SK-N-SH (cell line): Measurements from ENCODE around the gene SLC2A8. TPM values are rescaled to one million over a fixed set of nuclear protein-coding genes. Genes with fewer than 3 reads are reported as not detected.

Experiments used
- CTCF ChIA-PET: fragments of 300-600, 350-600 bp; formaldehyde crosslinking; extraction: SDS; loops from one replicate; lab custom pipeline; 2021; lab: Yijun Ruan, JAX
- POLR2A ChIA-PET: fragments of 350-600 bp; sonication (Branson Sonifier 250); formaldehyde crosslinking; extraction: SDS; loops from one replicate; lab custom pipeline; 2020; ENCODE audit warnings: antibody characterized with exemption, inconsistent platforms; lab: Yijun Ruan, JAX
- DNase-seq: peaks from one replicate; pipeline ENCODE4 v3.0.0; 2012
- H2AFZ ChIP-seq: fragments of 200-600 bp; sonication (generic); 2 replicates; pipeline ENCODE4 v1.8.1; 2016; ENCODE audit warnings: antibody characterized with exemption, mild to moderate bottlenecking, low read depth
- H3F3A ChIP-seq: fragments of 200-600 bp; sonication (generic); replicated peaks from 2 replicates; pipeline ENCODE3; 2016; ENCODE audit warnings: antibody characterized with exemption, mild to moderate bottlenecking; ENCODE audit not compliant: insufficient read depth
- H3K27ac ChIP-seq, 2 experiments: fragments of 200-500 bp in 1 of 2; fragments of 200-600 bp in 1 of 2; sonication (Bioruptor generic) in 1 of 2; sonication (generic), shearing (Covaris generic) in 1 of 2; 2 replicates each; pipeline versions ENCODE4 v1.5.1 to v1.6.1; 2014 to 2016; ENCODE audit warnings: low read depth in 2 of 2, inconsistent platforms in 1 of 2, low read length in 1 of 2, mild to moderate bottlenecking in 1 of 2, mixed read lengths in 1 of 2
- H3K27me3 ChIP-seq: fragments of 200-600 bp; sonication (generic), shearing (Covaris generic); 2 replicates; pipeline ENCODE4 v1.6.1; 2016; ENCODE audit warnings: mixed run types; ENCODE audit not compliant: insufficient read depth
- H3K36me3 ChIP-seq, 2 experiments: fragments of 200-500 bp in 1 of 2; fragments of 200-600 bp in 1 of 2; sonication (Bioruptor generic) in 1 of 2; sonication (generic) in 1 of 2; replicated peaks in 1 of 2; 2 replicates each; pipeline versions ENCODE3 to v1.5.1; 2014 to 2016; ENCODE audit warnings: low read length in 1 of 2, mild to moderate bottlenecking in 1 of 2; ENCODE audit not compliant: insufficient read depth in 2 of 2, control insufficient read depth in 1 of 2
- H3K4me1 ChIP-seq, 2 experiments: fragments of 200-500 bp in 1 of 2; fragments of 200-600 bp in 1 of 2; sonication (Bioruptor generic) in 1 of 2; sonication (generic), shearing (Covaris generic) in 1 of 2; 2 replicates each; pipeline versions ENCODE4 v1.5.1 to v1.6.1; 2014 to 2016; ENCODE audit warnings: low read depth in 1 of 2, low read length in 1 of 2, mixed run types in 1 of 2; ENCODE audit not compliant: insufficient read depth in 2 of 2, control insufficient read depth in 1 of 2
- H3K4me2 ChIP-seq: fragments of 200-600 bp; sonication (generic), shearing (Covaris generic); 2 replicates; pipeline ENCODE4 v1.6.1; 2017; ENCODE audit warnings: mixed run types
- H3K4me3 ChIP-seq, 2 experiments: fragments of 200-500 bp in 1 of 2; fragments of 200-600 bp in 1 of 2; sonication (Bioruptor generic) in 1 of 2; sonication (generic), shearing (Covaris generic) in 1 of 2; 2 replicates each; pipeline versions ENCODE4 v1.5.1 to v1.8.1; 2014 to 2016; ENCODE audit warnings: low read depth in 2 of 2, inconsistent platforms in 1 of 2, low read length in 1 of 2, mild to moderate bottlenecking in 1 of 2, mixed read lengths in 1 of 2, moderate library complexity in 1 of 2
- H3K79me2 ChIP-seq: fragments of 200-600 bp; sonication (generic); 2 replicates; pipeline ENCODE4 v1.8.1; 2017; ENCODE audit warnings: mild to moderate bottlenecking; ENCODE audit not compliant: insufficient read depth
- H3K9ac ChIP-seq: fragments of 200-600 bp; sonication (generic); 2 replicates; pipeline ENCODE4 v1.6.1; 2017; ENCODE audit warnings: mixed run types
- H3K9me2 ChIP-seq: fragments of 200-600 bp; sonication (generic); 2 replicates; pipeline ENCODE4 v1.6.1; 2017; ENCODE audit warnings: mixed run types
- H3K9me3 ChIP-seq: fragments of 200-600 bp; sonication (generic); 2 replicates; pipeline ENCODE4 v1.6.1; 2017; ENCODE audit warnings: mixed run types, mild to moderate bottlenecking, moderate library complexity
- H4K20me1 ChIP-seq: fragments of 200-600 bp; sonication (generic); 2 replicates; pipeline ENCODE4 v1.6.1; 2017; ENCODE audit warnings: mild to moderate bottlenecking, mixed run types; ENCODE audit not compliant: insufficient read depth
- CTCF ChIP-seq: fragments of 200-600 bp; sonication (generic); IDR thresholded peaks from 2 replicates; pipeline ENCODE4 v1.6.1; 2017; ENCODE audit warnings: antibody characterized with exemption, mild to moderate bottlenecking, moderate library complexity
- EP300 ChIP-seq, 2 experiments: IDR thresholded peaks; 2 replicates each; pipeline versions ENCODE4 v1.4.0 to v1.6.1; 2012; ENCODE audit warnings: borderline replicate concordance in 1 of 2, low read depth in 1 of 2, low read length in 1 of 2
- FOSL2 ChIP-seq: IDR thresholded peaks from 2 replicates; pipeline ENCODE4 v1.4.0; 2012; ENCODE audit warnings: low read depth, mild to moderate bottlenecking, moderate library complexity, borderline replicate concordance
- FOXM1 ChIP-seq: IDR thresholded peaks from 2 replicates; pipeline ENCODE4 v1.4.0; 2012; ENCODE audit warnings: low read depth, mild to moderate bottlenecking
- GABPA ChIP-seq: IDR thresholded peaks from 2 replicates; pipeline ENCODE4 v1.4.0; 2012; ENCODE audit warnings: low read depth, mild to moderate bottlenecking
- IRF3 ChIP-seq: fragments of 150-350 bp; IDR thresholded peaks from 2 replicates; pipeline ENCODE4 v1.6.1; 2016; ENCODE audit warnings: mild to moderate bottlenecking, low read depth, low read length
- MAX ChIP-seq: IDR thresholded peaks from 2 replicates; pipeline ENCODE4 v1.4.0; 2012; ENCODE audit warnings: low read depth
- MXI1 ChIP-seq: IDR thresholded peaks from 2 replicates; pipeline ENCODE4 v1.6.1; 2012; ENCODE audit warnings: mild to moderate bottlenecking, low read depth, low read length, improper control_type of control experiment
- NRF1 ChIP-seq: IDR thresholded peaks from 2 replicates; pipeline ENCODE4 v1.6.1; 2012; ENCODE audit warnings: low read depth, mild to moderate bottlenecking, low read length
- POLR2AphosphoS5 ChIP-seq: IDR thresholded peaks from 2 replicates; pipeline ENCODE4 v1.6.1; 2012; ENCODE audit warnings: low read depth, low read length
- RAD21 ChIP-seq: IDR thresholded peaks from 2 replicates; pipeline ENCODE4 v1.6.1; 2012; ENCODE audit warnings: mild to moderate bottlenecking, low read length
- RCOR1 ChIP-seq: fragments of 150-350 bp; IDR thresholded peaks from 2 replicates; pipeline ENCODE4 v1.6.1; 2017; ENCODE audit warnings: antibody characterized with exemption, low read length
- RFX5 ChIP-seq: IDR thresholded peaks from 2 replicates; pipeline ENCODE4 v1.6.1; 2012; ENCODE audit warnings: mild to moderate bottlenecking, improper control_type of control experiment, low read length
- RXRA ChIP-seq: IDR thresholded peaks from 2 replicates; pipeline ENCODE4 v1.4.0; 2012; ENCODE audit warnings: low read depth, mild to moderate bottlenecking, borderline replicate concordance
- TAF1 ChIP-seq: IDR thresholded peaks from 2 replicates; pipeline ENCODE4 v1.6.1; 2012; ENCODE audit warnings: low read depth, mild to moderate bottlenecking, low read length, moderate library complexity, borderline replicate concordance
- TEAD4 ChIP-seq: IDR thresholded peaks from 2 replicates; pipeline ENCODE4 v1.4.0; 2012; ENCODE audit warnings: mild to moderate bottlenecking, borderline replicate concordance; ENCODE audit not compliant: insufficient read depth
- USF2 ChIP-seq: fragments of 150-350 bp; IDR thresholded peaks from 2 replicates; pipeline ENCODE4 v1.6.1; 2017; ENCODE audit warnings: antibody characterized with exemption, low read length, low read depth, borderline replicate concordance
- WGBS: methylation state at CpG from one replicate; pipeline ENCODE4 v1.1.6; 2017; ENCODE audit warnings: low lambda C conversion rate; 5-methylcytosine and 5-hydroxymethylcytosine counted together
- polyA plus RNA-seq, 3 experiments: library from polyadenylated mRNA; depleted of rRNA; stranded (reverse); fragments of >200 nt; gene quantifications; 2 replicates each; pipeline ENCODE4 v1.2.3, GENCODE V29; 2012

The SLC2A8 gene
- polyA plus RNA-seq, 1 of the 3 experiments (the other 2 are of a cell fraction): 15.1 TPM

GRCh38 chr9:127384016-127384730 is 12.8 kb upstream of the SLC2A8 start:
- H3K9ac ChIP-seq: no peak overlapping the region
- peaks cover 0 to 9% of the 10 kb centered on the region in 2 experiments; a peak in 2 of 4 replicates for H3K4me1 ChIP-seq
- no peaks in the 10 kb centered on the region; the same call in 1 of the 2 replicates for H4K20me1 ChIP-seq
- TF ChIP-seq TEAD4 (no peak), GABPA (no peak), RCOR1 (no peak), RFX5 (no peak), TAF1 (no peak), NRF1 (no peak), MAX (no peak), CTCF (no peak), FOSL2 (no peak), IRF3 (no peak), EP300 (IDR thresholded peaks at IDR 0.05; ENCODE audit: borderline replicate concordance in 1 of 2, low read depth in 1 of 2, low read length in 1 of 2) (no peak), RXRA (no peak), USF2 (no peak), RAD21 (no peak), MXI1 (no peak), FOXM1 (no peak), POLR2AphosphoS5 (no peak)
- no peak for DNase-seq
- ChIA-PET CTCF (no interaction called here), POLR2A (no interaction called here)
- H3K36me3 ChIP-seq: no peaks in the 10 kb centered on the region
- no peak overlapping the region for H3K4me2 ChIP-seq
- WGBS: 85% methylated on average over 11 of the region's 11 CpGs
- H3F3A ChIP-seq: peaks cover 22% of the 10 kb centered on the region
- H3K27me3 ChIP-seq: no peaks in the 10 kb centered on the region
- no peak overlapping the region for H3K4me3 ChIP-seq
- H3K79me2 ChIP-seq: no peaks in the 10 kb centered on the region
- no peak overlapping the region for H2AFZ ChIP-seq
- H3K9me2 ChIP-seq: no peaks in the 10 kb centered on the region
- H3K27ac ChIP-seq: no peak overlapping the region
- H3K9me3 ChIP-seq: no peaks in the 10 kb centered on the region
